ENCODE results near the gene INHBC. TPM values are rescaled to one million over a fixed set of nuclear protein-coding genes. Genes with fewer than 3 reads are reported as not detected.
A peak's percentile ranks its signal among the peaks of the same experiment; 100 is the strongest.

INHBC gene
- total RNA-seq, 1 donor from 2014 or later = not detected

- intact Hi-C loops (cut with micrococcal nuclease) = no loop called here
- no peaks in the 10 kb centered on the region for H3K9me3 Mint-ChIP-seq
- H3K4me3 Mint-ChIP-seq = no peak overlapping the region
- DNase-seq = no peak
- H3K36me3 Mint-ChIP-seq (ENCODE audit: low read depth) = no peaks in the 10 kb centered on the region
- no peaks in the 10 kb centered on the region for H3K27me3 Mint-ChIP-seq
- peak overlapping the region; percentile 7 for H3K27ac Mint-ChIP-seq
- H3K4me1 Mint-ChIP-seq = peaks cover 19% of the 10 kb centered on the region
Measured at GRCh38 chr12:57454213-57454565, 19.6 kb downstream of the INHBC start.

- H3K9me3 Mint-ChIP-seq = no peaks in the 10 kb centered on the region
- intact Hi-C loops (cut with micrococcal nuclease) = no loop called here
- H3K27ac Mint-ChIP-seq = peak within 1 kb of the TSS; percentile 7
- peaks cover 2% of the 10 kb centered on the region for H3K27me3 Mint-ChIP-seq
- DNase-seq = no peak
- peaks cover 24% of the 10 kb centered on the region for H3K4me1 Mint-ChIP-seq
- peak within 1 kb of the TSS; percentile 53 for H3K4me3 Mint-ChIP-seq
- H3K36me3 Mint-ChIP-seq (ENCODE audit: low read depth) = no peaks in the 10 kb centered on the region
Measured at GRCh38 chr12:57454566-57455373, 20.2 kb downstream of the INHBC start, which contains the start of gene INHBE. INHBE (plus strand) TSS chr12:57455307; CDS start chr12:57455537, 230 bp downstream.

GRCh38 chr12:57455374-57456144, 21.0 kb downstream of the INHBC start:
- DNase-seq = no peak
- Mint-ChIP-seq H3K4me1 (peaks cover 28% of the 10 kb centered on the region), H3K27me3 (peaks cover 6% of the 10 kb centered on the region), H3K4me3 (peak overlapping the region; percentile 53), H3K9me3 (no peaks in the 10 kb centered on the region), H3K27ac (no peak overlapping the region), H3K36me3 (ENCODE audit: low read depth) (no peaks in the 10 kb centered on the region)
- intact Hi-C loops (cut with micrococcal nuclease) = no loop called here

- Mint-ChIP-seq H3K4me1 (peaks cover 32% of the 10 kb centered on the region), H3K27me3 (peaks cover 9% of the 10 kb centered on the region), H3K9me3 (no peaks in the 10 kb centered on the region), H3K36me3 (ENCODE audit: low read depth) (no peaks in the 10 kb centered on the region), H3K27ac (no peak overlapping the region), H3K4me3 (peak overlapping the region; percentile 53)
- intact Hi-C loops (cut with micrococcal nuclease) = no loop called here
- DNase-seq = peak; percentile 86
Measured at GRCh38 chr12:57456145-57456700, 21.6 kb downstream of the INHBC start.

- Mint-ChIP-seq H3K4me3 (no peak overlapping the region), H3K36me3 (ENCODE audit: low read depth) (no peaks in the 10 kb centered on the region), H3K9me3 (no peaks in the 10 kb centered on the region), H3K27ac (no peak overlapping the region), H3K27me3 (peaks cover 12% of the 10 kb centered on the region), H3K4me1 (peaks cover 36% of the 10 kb centered on the region)
- intact Hi-C loops (cut with micrococcal nuclease) = no loop called here
- no peak for DNase-seq
Measured at GRCh38 chr12:57456737-57457490, 22.3 kb downstream of the INHBC start.

- Mint-ChIP-seq H3K27ac (peak overlapping the region; percentile 90), H3K4me1 (peaks cover 43% of the 10 kb centered on the region), H3K9me3 (no peaks in the 10 kb centered on the region), H3K4me3 (peak overlapping the region; percentile 95), H3K36me3 (ENCODE audit: low read depth) (no peaks in the 10 kb centered on the region), H3K27me3 (peaks cover 17% of the 10 kb centered on the region)
- intact Hi-C loops (cut with micrococcal nuclease) = loop anchor here (1.0 to 2.0 kb wide), 4 partner anchors 18 to 178 kb away; partner anchors contain the start of genes DDIT3 and R3HDM2
- no peak for DNase-seq
Measured at GRCh38 chr12:57458665-57459054, 24.1 kb downstream of the INHBC start.

- no peaks in the 10 kb centered on the region for H3K9me3 Mint-ChIP-seq
- H3K4me1 Mint-ChIP-seq = peaks cover 48% of the 10 kb centered on the region
Measured at GRCh38 chr12:57459055-57459749, 24.6 kb downstream of the INHBC start.

GRCh38 chr12:57459750-57460467, 25.3 kb downstream of the INHBC start, which contains the start of gene GLI1:
GLI1 (plus strand) TSS chr12:57459785; CDS start chr12:57463692, 3,907 bp downstream.
- no peaks in the 10 kb centered on the region for H3K9me3 Mint-ChIP-seq
- peak within 1 kb of the TSS; percentile 90 for H3K27ac Mint-ChIP-seq
- H3K36me3 Mint-ChIP-seq (ENCODE audit: low read depth) = no peaks in the 10 kb centered on the region
- peak within 1 kb of the TSS; percentile 95 for H3K4me3 Mint-ChIP-seq
- peaks cover 51% of the 10 kb centered on the region for H3K4me1 Mint-ChIP-seq
- intact Hi-C loops (cut with micrococcal nuclease) = loop anchor here (1.0 to 5.0 kb wide), 6 partner anchors 16 to 282 kb away; partner anchors contain the start of genes DDIT3 and R3HDM2
- H3K27me3 Mint-ChIP-seq = peaks cover 20% of the 10 kb centered on the region
- DNase-seq = peak; percentile 59

More at GRCh38 chr12:57459055-57459749, 24.6 kb downstream of the INHBC start:
- Mint-ChIP-seq H3K4me3 (peak overlapping the region; percentile 95), H3K36me3 (ENCODE audit: low read depth) (no peaks in the 10 kb centered on the region), H3K27ac (peak overlapping the region; percentile 90), H3K27me3 (peaks cover 20% of the 10 kb centered on the region)
- intact Hi-C loops (cut with micrococcal nuclease) = loop anchor here (1.0 to 2.0 kb wide), 4 partner anchors 17 to 178 kb away; partner anchors contain the start of genes DDIT3 and R3HDM2
- peak; percentile 98 for DNase-seq

GRCh38 chr12:57460468-57460784, 25.8 kb downstream of the INHBC start:
- no peaks in the 10 kb centered on the region for H3K9me3 Mint-ChIP-seq
- DNase-seq = peak; percentile 74
- no peaks in the 10 kb centered on the region for H3K36me3 Mint-ChIP-seq (ENCODE audit: low read depth)
- intact Hi-C loops (cut with micrococcal nuclease) = loop anchor here (5.0 kb wide), 2 partner anchors 162 to 282 kb away; no protein-coding TSS in a partner anchor
- peak overlapping the region; percentile 78 for H3K4me3 Mint-ChIP-seq
- peaks cover 20% of the 10 kb centered on the region for H3K27me3 Mint-ChIP-seq
- H3K27ac Mint-ChIP-seq = no peak overlapping the region
- peaks cover 52% of the 10 kb centered on the region for H3K4me1 Mint-ChIP-seq

GRCh38 chr12:57460841-57461275, 26.3 kb downstream of the INHBC start:
- DNase-seq = no peak
- no peaks in the 10 kb centered on the region for H3K36me3 Mint-ChIP-seq (ENCODE audit: low read depth)
- peaks cover 48% of the 10 kb centered on the region for H3K4me1 Mint-ChIP-seq
- H3K27ac Mint-ChIP-seq = no peak overlapping the region
- intact Hi-C loops (cut with micrococcal nuclease) = loop anchor here (5.0 kb wide), 2 partner anchors 161 to 281 kb away; no protein-coding TSS in a partner anchor
- peak overlapping the region; percentile 89 for H3K4me3 Mint-ChIP-seq
- H3K9me3 Mint-ChIP-seq = no peaks in the 10 kb centered on the region
- H3K27me3 Mint-ChIP-seq = peaks cover 20% of the 10 kb centered on the region

GRCh38 chr12:57461276-57461916, 26.8 kb downstream of the INHBC start:
- Mint-ChIP-seq H3K4me1 (peaks cover 45% of the 10 kb centered on the region), H3K27me3 (peaks cover 20% of the 10 kb centered on the region), H3K36me3 (ENCODE audit: low read depth) (peaks cover 1% of the 10 kb centered on the region), H3K4me3 (peak overlapping the region; percentile 89), H3K27ac (peak overlapping the region; percentile 74), H3K9me3 (no peaks in the 10 kb centered on the region)
- intact Hi-C loops (cut with micrococcal nuclease) = loop anchor here (5.0 kb wide), 2 partner anchors 161 to 281 kb away; no protein-coding TSS in a partner anchor
- peak; percentile 76 for DNase-seq

GRCh38 chr12:57461917-57462250, 27.3 kb downstream of the INHBC start:
- intact Hi-C loops (cut with micrococcal nuclease) = loop anchor here (1.0 to 5.0 kb wide), 4 partner anchors 16 to 280 kb away; partner anchors contain the start of gene MBD6
- Mint-ChIP-seq H3K27ac (peak overlapping the region; percentile 74), H3K4me3 (peak overlapping the region; percentile 89), H3K4me1 (peaks cover 45% of the 10 kb centered on the region), H3K36me3 (ENCODE audit: low read depth) (peaks cover 2% of the 10 kb centered on the region), H3K27me3 (peaks cover 20% of the 10 kb centered on the region), H3K9me3 (no peaks in the 10 kb centered on the region)
- DNase-seq = peak; percentile 68

Data from activated CD4-positive, alpha-beta T cell treated with anti-CD3 and anti-CD28 coated beads, Interleukin-2, amount 10 ng/mL, durations not matched to agents 24 days and 14 days (primary cell).